ENCODE data around the gene MTHFD1. TPM values are rescaled to one million over a fixed set of nuclear protein-coding genes. Genes with fewer than 3 reads are reported as not detected.
"Not testable (repeated sequence)": the region's sequence is repeated elsewhere in the genome, so short reads cannot be mapped to it uniquely, and the experiment has no call there.

The MTHFD1 gene
- 100 to 1,000 TPM; 213 to 222 TPM for total RNA-seq

GRCh38 chr14:64387782-64388532, at the start of gene MTHFD1:
Gene MTHFD1 (plus strand): TSS chr14:64388353. CDS start chr14:64388428, 75 bp downstream.
- POLR2A ChIA-PET = interaction anchor here (0.5 to 2.1 kb wide), 11 partner anchors 36 to 845 kb away, joined by 3 to 14 read pairs (median 4); partner anchors contain the start of genes HSPA2 and PPP2R5E
- Mint-ChIP-seq H3K27ac (peak within 1 kb of the TSS; percentile 93), H3K36me3 (ENCODE audit: low read depth) (peaks cover 41% of the 10 kb centered on the region), H3K9me3 (ENCODE audit: low read depth) (no peaks in the 10 kb centered on the region), H3K27me3 (no peaks in the 10 kb centered on the region), H3K4me1 (peaks cover 34% of the 10 kb centered on the region), H3K4me3 (peak within 1 kb of the TSS; percentile 93)
- ATAC-seq = peak; percentile 95
- DNase-seq = peak; percentile 99
- intact Hi-C loops (cut with DNase I, micrococcal nuclease) = loop anchor here (1.0 to 5.0 kb wide), 10 partner anchors 50 to 846 kb away; partner anchors contain the start of genes AKAP5 (in 2 of the 2), HSPA2 (in 2 of the 2), WDR89 (in 2 of the 2) and ZBTB25 (in 2 of the 2)
- CTCF ChIA-PET = interaction anchor here (0.6 to 2.1 kb wide), 15 partner anchors 11 to 1056 kb away, joined by 3 to 13 read pairs (median 4); no protein-coding TSS in a partner anchor

GRCh38 chr14:64338616-64339316, 49.4 kb upstream of the MTHFD1 start:
- POLR2A ChIA-PET = interaction anchor here (0.6 to 2.4 kb wide), 2 partner anchors 14 to 49 kb away, joined by 3 to 14 read pairs; partner anchors contain the start of gene MTHFD1
- Mint-ChIP-seq H3K27me3 (no peaks in the 10 kb centered on the region), H3K36me3 (ENCODE audit: low read depth) (peaks cover 9% of the 10 kb centered on the region), H3K4me3 (peak overlapping the region; percentile 93), H3K4me1 (peaks cover 18% of the 10 kb centered on the region), H3K27ac (peak overlapping the region; percentile 87), H3K9me3 (ENCODE audit: low read depth) (peaks cover 9% of the 10 kb centered on the region)
- intact Hi-C loops (cut with DNase I, micrococcal nuclease) = loop anchor here (1.0 to 5.0 kb wide), 9 partner anchors 50 to 698 kb away; partner anchors contain the start of genes MTHFD1 (in 2 of the 2), SYNE2 (in 2 of the 2), CHURC1 (in 1 of the 2) and HSPA2 (in 1 of the 2)
- peak; percentile 92 for DNase-seq
- CTCF ChIA-PET = interaction anchor here (0.8 to 2.1 kb wide), 6 partner anchors 35 to 290 kb away, joined by 3 to 6 read pairs (median 3); partner anchors contain the start of gene ZBTB1
- peak; percentile 88 for ATAC-seq

GRCh38 chr14:64340560-64341196, 47.5 kb upstream of the MTHFD1 start:
- intact Hi-C loops (cut with DNase I, micrococcal nuclease) = loop anchor here in 1 of 2 experiments (10.0 kb wide), 2 partner anchors 424 to 544 kb away; no protein-coding TSS in a partner anchor
- CTCF ChIA-PET = interaction anchor here (0.7 to 2.5 kb wide), 3 partner anchors 83 to 296 kb away, joined by 3 to 9 read pairs (median 6); no protein-coding TSS in a partner anchor
- Mint-ChIP-seq H3K9me3 (ENCODE audit: low read depth) (peaks cover 9% of the 10 kb centered on the region), H3K4me3 (no peak overlapping the region), H3K27ac (no peak overlapping the region), H3K4me1 (peaks cover 18% of the 10 kb centered on the region), H3K36me3 (ENCODE audit: low read depth) (peaks cover 9% of the 10 kb centered on the region), H3K27me3 (no peaks in the 10 kb centered on the region)
- ATAC-seq = no peak
- POLR2A ChIA-PET = no interaction called here
- DNase-seq = no peak

- H3K4me3 Mint-ChIP-seq = no peak overlapping the region
- CTCF ChIA-PET = interaction anchor here (0.7 to 1.1 kb wide), 2 partner anchors 19 to 100 kb away, joined by 3 read pairs; no protein-coding TSS in a partner anchor
- H3K36me3 Mint-ChIP-seq (ENCODE audit: low read depth) = no peaks in the 10 kb centered on the region
- H3K4me1 Mint-ChIP-seq = no peaks in the 10 kb centered on the region
- ATAC-seq = no peak
- DNase-seq = no peak
- intact Hi-C loops (cut with DNase I, micrococcal nuclease) = loop anchor here in 1 of 2 experiments (10.0 kb wide), 2 partner anchors 417 to 537 kb away; no protein-coding TSS in a partner anchor
- H3K27ac Mint-ChIP-seq = no peak overlapping the region
- no peaks in the 10 kb centered on the region for H3K27me3 Mint-ChIP-seq
- H3K9me3 Mint-ChIP-seq (ENCODE audit: low read depth) = no peaks in the 10 kb centered on the region
- POLR2A ChIA-PET = no interaction called here
Observed at GRCh38 chr14:64347748-64348147, 40.4 kb upstream of the MTHFD1 start.

DNA sequence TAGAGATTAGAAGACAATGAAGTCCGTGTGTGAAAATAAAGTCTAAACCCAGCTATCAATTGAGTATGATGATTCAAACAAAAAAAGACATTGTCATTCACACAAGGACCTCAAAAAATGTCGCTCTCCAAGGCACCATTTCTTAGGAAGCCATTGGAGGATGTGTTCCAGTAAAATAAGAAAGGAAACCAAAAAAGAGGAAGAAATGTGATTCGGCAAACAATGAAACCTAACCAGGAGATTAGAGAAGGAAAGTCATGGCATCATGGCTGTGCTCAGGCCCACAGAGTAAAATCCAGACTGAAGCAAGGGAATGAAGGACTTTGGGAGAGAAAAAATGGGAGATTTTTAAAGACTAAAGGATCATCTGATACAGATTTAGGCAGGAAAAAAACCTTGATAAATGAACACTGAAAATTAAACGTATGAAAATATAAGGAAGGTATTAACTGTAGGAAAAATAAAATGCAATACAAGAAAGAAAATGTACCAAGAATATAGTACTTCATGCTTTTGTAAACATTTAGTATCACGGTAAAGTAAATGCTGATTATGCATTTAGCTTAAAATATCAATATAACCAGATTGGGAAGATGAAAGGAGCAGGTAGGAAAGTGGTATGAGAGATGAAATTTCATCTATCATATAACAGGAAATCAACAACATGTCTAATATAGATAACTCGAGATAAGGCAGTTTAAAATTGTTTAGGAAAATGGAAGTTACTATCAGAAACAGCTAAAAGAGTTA, 38.2 kb upstream of the MTHFD1 start:
- DNase-seq = no peak
- intact Hi-C loops (cut with DNase I, micrococcal nuclease) = loop anchor here in 1 of 2 experiments (10.0 kb wide), 2 partner anchors 415 to 535 kb away; no protein-coding TSS in a partner anchor
- H3K4me1 Mint-ChIP-seq = no peaks in the 10 kb centered on the region
- POLR2A ChIA-PET = no interaction called here
- H3K36me3 Mint-ChIP-seq (ENCODE audit: low read depth) = no peaks in the 10 kb centered on the region
- CTCF ChIA-PET = interaction anchor here (0.7 to 1.0 kb wide), 2 partner anchors 18 to 46 kb away, joined by 3 to 4 read pairs; no protein-coding TSS in a partner anchor
- no peak overlapping the region for H3K27ac Mint-ChIP-seq
- no peak overlapping the region for H3K4me3 Mint-ChIP-seq
- H3K27me3 Mint-ChIP-seq = no peaks in the 10 kb centered on the region
- no peak for ATAC-seq
- no peaks in the 10 kb centered on the region for H3K9me3 Mint-ChIP-seq (ENCODE audit: low read depth)

DNA sequence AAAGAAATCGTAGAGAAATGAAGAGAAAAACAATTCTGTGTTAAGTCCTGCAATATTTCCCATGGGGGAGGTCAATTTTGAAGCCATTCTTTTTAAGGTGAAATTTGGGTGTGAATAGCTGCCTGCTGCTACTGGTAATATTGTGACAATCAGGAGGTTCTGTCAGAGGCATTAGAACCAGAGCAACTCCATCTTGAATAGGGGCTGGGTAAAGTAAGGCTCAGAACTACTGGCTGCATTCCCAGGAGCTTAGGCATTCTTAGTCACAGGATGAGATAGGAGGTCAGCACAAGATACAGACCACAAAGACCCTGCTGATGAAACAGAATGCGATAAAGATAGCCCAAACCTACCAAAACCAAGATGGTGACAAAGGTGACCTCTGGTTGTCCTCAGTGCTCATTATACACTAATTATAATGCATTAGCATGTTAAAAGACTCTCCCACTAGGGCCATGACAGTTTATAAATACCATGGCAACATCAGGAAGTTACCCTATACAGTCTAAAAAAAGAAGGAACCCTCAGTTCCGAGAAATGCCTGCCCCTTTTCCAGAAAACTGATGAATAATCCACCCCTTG, 24.8 kb upstream of the MTHFD1 start:
- ATAC-seq (no peak), DNase-seq (no peak)
- ChIA-PET CTCF (no interaction called here), POLR2A (no interaction called here)
- Mint-ChIP-seq H3K27ac (no peak overlapping the region), H3K4me1 (no peaks in the 10 kb centered on the region), H3K36me3 (ENCODE audit: low read depth) (no peaks in the 10 kb centered on the region), H3K9me3 (ENCODE audit: low read depth) (no peaks in the 10 kb centered on the region), H3K27me3 (no peaks in the 10 kb centered on the region), H3K4me3 (no peak overlapping the region)
- intact Hi-C loops (cut with DNase I, micrococcal nuclease) = no loop called here

- Mint-ChIP-seq H3K27me3 (no peaks in the 10 kb centered on the region), H3K4me3 (no peak overlapping the region), H3K27ac (no peak overlapping the region), H3K36me3 (ENCODE audit: low read depth) (no peaks in the 10 kb centered on the region), H3K4me1 (no peaks in the 10 kb centered on the region), H3K9me3 (ENCODE audit: low read depth) (no peaks in the 10 kb centered on the region)
- ATAC-seq (no peak), DNase-seq (no peak)
- intact Hi-C loops (cut with DNase I, micrococcal nuclease) = no loop called here
- ChIA-PET POLR2A (interaction anchor here (0.6 kb wide), 1 partner anchor 159 kb away, joined by 4 read pairs; no protein-coding TSS in a partner anchor), CTCF (interaction anchor here (0.7 kb wide), 1 partner anchor 477 kb away, joined by 3 read pairs; no protein-coding TSS in a partner anchor)
Observed at GRCh38 chr14:64364907-64365306, 23.2 kb upstream of the MTHFD1 start.

DNA sequence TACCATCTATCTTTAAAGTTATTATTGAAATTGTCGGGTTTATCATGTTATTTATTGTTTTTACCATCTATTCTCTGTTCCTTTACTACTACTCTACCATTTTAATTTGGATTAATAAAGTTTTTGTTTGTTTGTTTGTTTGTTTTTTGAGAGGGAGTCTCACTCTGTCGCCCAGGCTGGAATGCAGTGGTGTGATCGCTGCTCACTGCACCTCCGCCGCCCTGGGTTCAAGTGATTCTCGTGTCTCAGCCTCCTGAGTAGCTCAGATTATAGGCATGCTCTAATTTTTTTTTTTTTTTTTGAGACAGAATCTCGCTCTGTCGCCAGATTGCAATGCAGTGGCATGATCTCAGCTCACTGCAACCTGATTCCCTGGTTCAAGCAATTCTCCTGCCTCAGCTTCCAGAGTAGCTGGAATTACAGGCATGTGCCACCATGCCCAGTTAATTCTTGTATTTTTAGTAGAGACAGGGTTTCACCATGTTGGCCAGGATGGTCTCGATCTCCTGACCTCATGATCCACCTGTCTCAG, 22.7 kb upstream of the MTHFD1 start:
- ChIA-PET POLR2A (interaction anchor here (0.6 kb wide), 1 partner anchor 158 kb away, joined by 4 read pairs; no protein-coding TSS in a partner anchor), CTCF (interaction anchor here (0.7 kb wide), 1 partner anchor 476 kb away, joined by 3 read pairs; no protein-coding TSS in a partner anchor)
- H3K27me3 Mint-ChIP-seq; H3K4me1 Mint-ChIP-seq; DNase-seq; H3K27ac Mint-ChIP-seq; H3K36me3 Mint-ChIP-seq (ENCODE audit: low read depth); H3K9me3 Mint-ChIP-seq (ENCODE audit: low read depth); intact Hi-C loops (cut with DNase I, micrococcal nuclease); H3K4me3 Mint-ChIP-seq; ATAC-seq: not testable (repeated sequence)

DNA sequence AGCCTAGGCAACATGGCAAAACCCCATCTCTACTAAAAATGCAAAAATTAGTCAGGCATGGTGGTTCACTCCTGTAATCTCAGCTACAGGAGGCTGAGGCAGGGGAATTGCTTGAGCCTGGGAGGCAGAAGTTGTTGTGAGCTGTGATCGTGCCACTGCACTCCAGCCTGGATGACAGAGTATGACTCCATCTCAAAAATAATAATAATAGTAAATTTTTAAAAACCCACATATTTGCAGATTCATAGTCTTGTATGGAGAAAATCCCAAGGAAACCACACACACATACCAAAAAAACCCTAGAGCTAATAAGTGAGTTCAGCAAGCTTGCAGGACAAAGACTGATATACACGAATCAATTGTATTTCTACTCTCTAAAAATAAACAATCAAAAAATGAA, 19.0 kb upstream of the MTHFD1 start:
- ChIA-PET CTCF (no interaction called here), POLR2A (no interaction called here)
- no peak for ATAC-seq

More for the DNA sequence above, 19.0 kb upstream of the MTHFD1 start:
- no peak for DNase-seq
- intact Hi-C loops (cut with DNase I, micrococcal nuclease) = no loop called here
- H3K4me3 Mint-ChIP-seq = no peak overlapping the region
- no peaks in the 10 kb centered on the region for H3K9me3 Mint-ChIP-seq (ENCODE audit: low read depth)
- H3K27ac Mint-ChIP-seq = no peak overlapping the region
- no peaks in the 10 kb centered on the region for H3K36me3 Mint-ChIP-seq (ENCODE audit: low read depth)
- no peaks in the 10 kb centered on the region for H3K4me1 Mint-ChIP-seq
- H3K27me3 Mint-ChIP-seq = no peaks in the 10 kb centered on the region

Measured in activated CD4-positive, alpha-beta T cell treated with anti-CD3 and anti-CD28 coated beads for 36 hours (primary cell).